IMR-90 (cell line): ENCODE data around the gene ANKLE1. TPM values are rescaled to one million over a fixed set of nuclear protein-coding genes. Genes with fewer than 3 reads are reported as not detected.

Experiments
- ATAC-seq: fragments of 200-7000 bp; cut with Tn5 transposase; 2 replicates; pipeline ENCODE4 v1.9.1; 2020; ENCODE audit warnings: low read depth, mild to moderate bottlenecking, moderate library complexity
- BruUV-seq: library from RNA; stranded (reverse); fragments of 400-500 nt; replicated peaks from 2 replicates; lab custom pipeline; 2021; lab: Mats Ljungman, UMichigan
- CTCF ChIA-PET: fragments of 300-600 bp; formaldehyde crosslinking; extraction: SDS; loops from one replicate; lab custom pipeline; 2021; ENCODE audit warnings: antibody characterized with exemption; lab: Yijun Ruan, JAX
- POLR2A ChIA-PET: fragments of 300-600 bp; sonication (Branson Sonifier 250); formaldehyde crosslinking; loops from one replicate; lab custom pipeline; 2022; ENCODE audit warnings: antibody characterized with exemption; ENCODE audit not compliant: unreplicated experiment; lab: Charles Lee
- DNase-seq: peaks from one replicate; pipeline ENCODE4 v3.0.0; 2013
- H2AFZ ChIP-seq: replicated peaks from 2 replicates; pipeline ENCODE3; 2013; ENCODE audit warnings: low read length, mild to moderate bottlenecking; ENCODE audit not compliant: poor library complexity
- H2AK5ac ChIP-seq: 2 replicates; pipeline ENCODE4 v1.6.1; 2013; ENCODE audit warnings: low read depth, low read length, inconsistent platforms
- H2AK9ac ChIP-seq: replicated peaks from 2 replicates; pipeline ENCODE3; 2013; ENCODE audit warnings: mild to moderate bottlenecking, low read depth, low read length, moderate library complexity; ENCODE audit not compliant: poor library complexity
- H2BK120ac ChIP-seq: 2 replicates; pipeline ENCODE4 v1.6.1; 2013; ENCODE audit warnings: low read depth, low read length, inconsistent platforms
- H2BK15ac ChIP-seq: 3 replicates; pipeline ENCODE4 v1.6.1; 2013; ENCODE audit warnings: low read depth, low read length, inconsistent platforms
- H2BK20ac ChIP-seq: 2 replicates; pipeline ENCODE4 v1.6.1; 2013; ENCODE audit warnings: low read depth, mild to moderate bottlenecking, inconsistent platforms, low read length, moderate library complexity
- H2BK5ac ChIP-seq: 2 replicates; pipeline ENCODE4 v1.6.1; 2013; ENCODE audit warnings: mild to moderate bottlenecking, low read depth, low read length, inconsistent platforms; ENCODE audit not compliant: poor library complexity, severe bottlenecking
- H3K14ac ChIP-seq: replicated peaks from 2 replicates; pipeline ENCODE4 v1.6.1; 2013; ENCODE audit warnings: low read depth, low read length, inconsistent platforms
- H3K18ac ChIP-seq: 2 replicates; pipeline ENCODE4 v1.6.1; 2013; ENCODE audit warnings: low read depth, low read length, control low read depth
- H3K23ac ChIP-seq: 2 replicates; pipeline ENCODE4 v1.6.1; 2013; ENCODE audit warnings: low read depth, low read length, inconsistent platforms
- H3K27ac ChIP-seq: 2 replicates; pipeline ENCODE4 v1.5.1; 2013; ENCODE audit warnings: mild to moderate bottlenecking, control low read depth, low read length; ENCODE audit not compliant: insufficient read depth
- H3K27me3 ChIP-seq: 2 replicates; pipeline ENCODE4 v1.6.1; 2013; ENCODE audit warnings: low read length; ENCODE audit not compliant: control insufficient read depth, insufficient read depth
- H3K36me3 ChIP-seq: 2 replicates; pipeline ENCODE4 v1.6.1; 2013; ENCODE audit warnings: low read length, mixed read lengths; ENCODE audit not compliant: control insufficient read depth, insufficient read depth
- H3K4ac ChIP-seq: 2 replicates; pipeline ENCODE4 v1.6.1; 2013; ENCODE audit warnings: low read depth, low read length, inconsistent platforms
- H3K4me1 ChIP-seq: 2 replicates; pipeline ENCODE4 v1.6.1; 2013; ENCODE audit warnings: low read length, mixed read lengths; ENCODE audit not compliant: control insufficient read depth, insufficient read depth
- H3K4me2 ChIP-seq: 2 replicates; pipeline ENCODE4 v1.6.1; 2013; ENCODE audit warnings: low read depth, mild to moderate bottlenecking, control low read depth, low read length, moderate library complexity
- H3K4me3 ChIP-seq: 2 replicates; pipeline ENCODE4 v1.5.1; 2013; ENCODE audit warnings: low read depth, mild to moderate bottlenecking, control low read depth, low read length, moderate library complexity; ENCODE audit not compliant: insufficient read depth
- H3K56ac ChIP-seq: 2 replicates; pipeline ENCODE4 v1.6.1; 2013; ENCODE audit warnings: low read length, inconsistent platforms; ENCODE audit not compliant: insufficient read depth; ENCODE audit errors: extremely low read depth
- H3K79me1 ChIP-seq, 2 experiments: 2 replicates each; pipeline ENCODE4 v1.6.1; 2013; ENCODE audit warnings: low read length in 2 of 2, inconsistent platforms in 1 of 2, low read depth in 1 of 2
- H3K9ac ChIP-seq: 2 replicates; pipeline ENCODE4 v1.6.1; 2013; ENCODE audit warnings: low read depth, low read length, control low read depth
- H3K9me1 ChIP-seq: 2 replicates; pipeline ENCODE4 v1.6.1; 2013; ENCODE audit warnings: low read length, inconsistent platforms; ENCODE audit not compliant: insufficient read depth
- H3K9me3 ChIP-seq: 2 replicates; pipeline ENCODE4 v1.6.1; 2013; ENCODE audit warnings: low read length; ENCODE audit not compliant: control insufficient read depth, insufficient read depth
- H4K20me1 ChIP-seq: 2 replicates; pipeline ENCODE4 v1.6.1; 2013; ENCODE audit warnings: low read length, inconsistent platforms; ENCODE audit not compliant: insufficient read depth
- H4K5ac ChIP-seq: 2 replicates; pipeline ENCODE4 v1.6.1; 2013; ENCODE audit warnings: mild to moderate bottlenecking, low read depth, low read length, control low read depth
- H4K8ac ChIP-seq, 2 experiments: 2 replicates each; pipeline ENCODE4 v1.6.1; 2013; ENCODE audit warnings: low read depth in 2 of 2, low read length in 2 of 2, control low read depth in 1 of 2, inconsistent platforms in 1 of 2
- H4K91ac ChIP-seq: 2 replicates; pipeline ENCODE4 v1.6.1; 2013; ENCODE audit warnings: low read depth, low read length, inconsistent platforms; ENCODE audit not compliant: insufficient read depth
- CEBPB ChIP-seq: IDR thresholded peaks from 2 replicates; pipeline ENCODE4 v1.6.1; 2012; ENCODE audit warnings: low read depth, low read length, improper control_type of control experiment
- CHD1 ChIP-seq: IDR thresholded peaks from 2 replicates; pipeline ENCODE4 v1.6.1; 2012; ENCODE audit warnings: low read depth, low read length, improper control_type of control experiment
- CTCF ChIP-seq: conservative IDR thresholded peaks from 2 replicates; pipeline ENCODE4 v1.5.1; 2012; ENCODE audit warnings: mild to moderate bottlenecking, low read depth, low read length, improper control_type of control experiment
- ELK1 ChIP-seq: fragments of 150-350 bp; IDR thresholded peaks from 2 replicates; pipeline ENCODE4 v1.6.1; 2016; ENCODE audit warnings: low read depth, mild to moderate bottlenecking, low read length, moderate library complexity, borderline replicate concordance
- MAFK ChIP-seq: IDR thresholded peaks from 2 replicates; pipeline ENCODE4 v1.6.1; 2012; ENCODE audit warnings: low read depth, low read length, improper control_type of control experiment
- MXI1 ChIP-seq: IDR thresholded peaks from 2 replicates; pipeline ENCODE4 v1.6.1; 2012; ENCODE audit warnings: low read depth, mild to moderate bottlenecking, low read length, moderate library complexity, borderline replicate concordance
- NFE2L2 ChIP-seq: fragments of 150-350 bp; IDR thresholded peaks from 2 replicates; pipeline ENCODE4 v1.6.1; 2016; ENCODE audit warnings: low read depth, mild to moderate bottlenecking, low read length
- POLR2A ChIP-seq: IDR thresholded peaks from 2 replicates; pipeline ENCODE4 v1.6.1; 2012; ENCODE audit warnings: mild to moderate bottlenecking, low read depth, low read length
- RAD21 ChIP-seq: IDR thresholded peaks from 2 replicates; pipeline ENCODE4 v1.6.1; 2012; ENCODE audit warnings: low read length, improper control_type of control experiment
- RCOR1 ChIP-seq: IDR thresholded peaks from 2 replicates; pipeline ENCODE4 v1.6.1; 2012; ENCODE audit warnings: mild to moderate bottlenecking, low read length, improper control_type of control experiment; ENCODE audit not compliant: insufficient replicate concordance
- SMC3 ChIP-seq: fragments of 150-350 bp; IDR thresholded peaks from 2 replicates; pipeline ENCODE4 v1.6.1; 2016; ENCODE audit warnings: low read depth, mild to moderate bottlenecking, antibody characterized with exemption, low read length, moderate library complexity
- USF2 ChIP-seq: fragments of 150-350 bp; IDR thresholded peaks from 2 replicates; pipeline ENCODE4 v1.6.1; 2017; ENCODE audit warnings: mild to moderate bottlenecking, antibody characterized with exemption, low read length, low read depth
- WGBS, 2 experiments: methylation state at CpG; one replicate each; pipeline versions ENCODE4 v1.1.5 to v1.1.7; 2013; ENCODE audit warnings: missing lambda C conversion rate in 2 of 2; ENCODE audit not compliant: insufficient read length in 1 of 2; ENCODE audit errors: extremely low coverage in 2 of 2; 5-methylcytosine and 5-hydroxymethylcytosine counted together
- dilution Hi-C: fragments of 300-500 bp; cut with HindIII; formaldehyde crosslinking; loops from one replicate; pipeline ENCODE4 v1.14.3; 2018; ENCODE audit warnings: low sequenced_read_pairs; ENCODE audit not compliant: unreplicated experiment
- in situ Hi-C: fragments of 300-500 bp; cut with MboI; formaldehyde crosslinking; loops from 3 replicates; pipeline ENCODE4 v1.14.3; 2019; ENCODE audit warnings: low sequenced_read_pairs, inconsistent platforms, mixed read lengths
- intact Hi-C: fragments of 100-400 bp; cut with micrococcal nuclease; formaldehyde crosslinking; loops from 2 replicates; pipeline ENCODE4 v1.10.0; 2022
- polyA plus RNA-seq, 3 experiments: library from polyadenylated mRNA; depleted of rRNA; stranded (reverse); fragments of >200 nt; gene quantifications; 2 replicates each; pipeline ENCODE4 v1.2.3, GENCODE V29; 2012; ENCODE audit warnings: low replicate concordance in 1 of 3
- total RNA-seq: library from RNA; depleted of rRNA; stranded (reverse); fragments of >200 nt; gene quantifications from 2 replicates; pipeline ENCODE4 v1.2.3, GENCODE V29; 2012

ANKLE1 gene
- total and polyA plus RNA-seq, 2 of the 4 experiments (the other 2 are of a cell fraction): under 0.01 to 0.87 TPM

GRCh38 chr19:17243211-17243829, 38.4 kb upstream of the ANKLE1 start:
- peak overlapping the region; percentile 83 for H4K91ac ChIP-seq
- no peak overlapping the region for H2BK20ac ChIP-seq
- no peak overlapping the region for H2BK120ac ChIP-seq
- ChIA-PET CTCF (no interaction called here), POLR2A (no interaction called here)
- 0 out of 2 replicates have a peak, but pooled peaks cover 3% of the 10 kb centered on the region for H3K9me1 ChIP-seq
- peak overlapping the region; percentile 6 for H2BK5ac ChIP-seq
- TF ChIP-seq USF2 (no peak), RAD21 (no peak), RCOR1 (no peak), SMC3 (no peak), CEBPB (no peak), MXI1 (no peak), POLR2A (no peak), NFE2L2 (no peak), CHD1 (no peak), CTCF (no peak), ELK1 (no peak), MAFK (no peak)
- no peaks in the 10 kb centered on the region for H3K9me3 ChIP-seq
- BruUV-seq: no TSS peak
- H3K9ac ChIP-seq: peak overlapping the region; percentile 74
- peak overlapping the region; percentile 91 for H3K14ac ChIP-seq
- in situ Hi-C loops (no loop called here), intact Hi-C loops (no loop called here), dilution Hi-C loops (no loop called here)
- peaks cover 28% of the 10 kb centered on the region for H4K20me1 ChIP-seq
- peaks cover 12% of the 10 kb centered on the region; the same call in 1 of the 2 replicates for H3K36me3 ChIP-seq
- H3K18ac ChIP-seq: no peak overlapping the region
- peak overlapping the region; percentile 13; the same call in 1 of the 2 replicates for H4K5ac ChIP-seq
- H3K27me3 ChIP-seq: no peaks in the 10 kb centered on the region
- WGBS, 2 experiments: 48% methylated on average over 8 of the region's 8 CpGs; no CpG with 5 or more reads in 1 of the 2 experiments
- DNase-seq: no peak
- H3K56ac ChIP-seq: no peak overlapping the region
- H2AK5ac ChIP-seq: peak overlapping the region; percentile 93
- peak overlapping the region; percentile 97 for H3K23ac ChIP-seq
- peaks cover 22 to 51% of the 10 kb centered on the region in 2 experiments for H3K79me1 ChIP-seq
- peaks cover 10% of the 10 kb centered on the region for H3K4me1 ChIP-seq
- peak overlapping the region; percentile 64 to 89 for H4K8ac ChIP-seq
- peak overlapping the region; percentile 78 for H3K4me2 ChIP-seq
- peak overlapping the region; percentile 90 for H3K4me3 ChIP-seq
- peak overlapping the region; percentile 95 for H3K4ac ChIP-seq
- H2AFZ ChIP-seq: peak overlapping the region; percentile 93
- peak overlapping the region; percentile 98 for H2AK9ac ChIP-seq
- peak overlapping the region; percentile 69; the same call in 1 of the 2 replicates for H3K27ac ChIP-seq
- no peak for ATAC-seq
- H2BK15ac ChIP-seq: no peak overlapping the region
